HG02763 (cell line): ENCODE data around the gene EP400.

Experiments
- ATAC-seq: cut with Tn5 transposase; IDR thresholded peaks from one replicate; pipeline ENCODE4 v1.9.1; 2021; ENCODE audit warnings: mild to moderate bottlenecking, moderate library complexity; ENCODE audit not compliant: unreplicated experiment

EP400 gene

GRCh38 chr12:131911028-131911650 is 38.6 kb upstream of the EP400 start:
- ATAC-seq = no peak

- no peak for ATAC-seq
These were observed 37.8 kb upstream of the EP400 start for GRCh38 chr12:131911851-131912477.

GRCh38 chr12:131912518-131913274 is 37.0 kb upstream of the EP400 start:
- no peak for ATAC-seq

GRCh38 chr12:131913666-131914065 is 36.1 kb upstream of the EP400 start:
- ATAC-seq = no peak

GRCh38 chr12:131914179-131914702 is 35.5 kb upstream of the EP400 start:
- no peak for ATAC-seq

GRCh38 chr12:131915000-131915689 is 34.6 kb upstream of the EP400 start:
- no peak for ATAC-seq

- no peak for ATAC-seq
These were observed 33.9 kb upstream of the EP400 start for GRCh38 chr12:131915823-131916222.

GRCh38 chr12:131916306-131917138 is 33.2 kb upstream of the EP400 start:
- ATAC-seq = no peak

- ATAC-seq = no peak
These were observed 32.5 kb upstream of the EP400 start for GRCh38 chr12:131917139-131917710.

GRCh38 chr12:131917711-131918306 is 31.9 kb upstream of the EP400 start:
- no peak for ATAC-seq

- ATAC-seq = no peak
These were observed 31.3 kb upstream of the EP400 start for GRCh38 chr12:131918311-131919050.

GRCh38 chr12:131919051-131919347 is 30.7 kb upstream of the EP400 start:
- ATAC-seq = no peak

GRCh38 chr12:131919366-131920156 is 30.2 kb upstream of the EP400 start:
- no peak for ATAC-seq

GRCh38 chr12:131920157-131920508 is 29.6 kb upstream of the EP400 start:
- ATAC-seq = no peak

- no peak for ATAC-seq
These were observed 28.6 kb upstream of the EP400 start for GRCh38 chr12:131920902-131921840.

- ATAC-seq = no peak
These were observed 27.6 kb upstream of the EP400 start for GRCh38 chr12:131921866-131922769.
